ENCODE measurements around the gene SLC35F3.
"Not testable (repeated sequence)": the region's sequence is repeated elsewhere in the genome, so short reads cannot be mapped to it uniquely, and the experiment has no call there.

The SLC35F3 gene

DNA sequence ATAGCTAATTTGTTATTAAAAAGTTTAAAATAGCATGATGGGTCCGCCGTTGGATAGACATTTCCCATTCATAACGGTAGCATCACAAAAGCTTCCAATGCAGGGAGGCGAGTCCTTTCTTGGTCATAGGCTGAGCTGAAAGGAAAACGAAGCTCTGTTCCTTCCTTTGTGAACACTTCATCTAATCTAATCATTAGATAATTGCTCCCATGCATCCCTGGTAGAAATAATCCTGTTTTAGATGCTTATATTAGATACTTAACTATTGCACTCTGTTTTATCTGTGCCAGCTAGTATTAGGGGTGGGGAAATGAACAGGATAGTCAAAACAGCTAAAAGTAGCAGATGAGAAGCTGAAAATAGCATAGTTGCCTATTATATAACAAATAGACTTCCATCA, 215.0 kb downstream of the SLC35F3 start:
- no peaks in the 10 kb centered on the region for H3K9me3 ChIP-seq (ENCODE audit: insufficient read depth, low read length)
- H3K9me2 ChIP-seq (replicated peaks; ENCODE audit: insufficient read depth, low read length), result no peaks in the 10 kb centered on the region
- H3K4me2 ChIP-seq (ENCODE audit: low read depth, low read length, poor library complexity, severe bottlenecking), result no peak overlapping the region
- no peak overlapping the region for H3K9ac ChIP-seq (ENCODE audit: low read length)
- no peaks in the 10 kb centered on the region for H3K27me3 ChIP-seq (ENCODE audit: low read length)
- no peak overlapping the region for H3K27ac ChIP-seq (ENCODE audit: low read depth, low read length)
- H3K36me3 ChIP-seq (ENCODE audit: low read length), result no peaks in the 10 kb centered on the region
- no peak overlapping the region for H3K4me3 ChIP-seq (ENCODE audit: insufficient read depth, low read length, poor library complexity, severe bottlenecking)
- TF ChIP-seq EZH2phosphoT487 (conservative IDR thresholded peaks at IDR 0.05; ENCODE audit: low read length), result no peak
- TF ChIP-seq, protein P1, sequence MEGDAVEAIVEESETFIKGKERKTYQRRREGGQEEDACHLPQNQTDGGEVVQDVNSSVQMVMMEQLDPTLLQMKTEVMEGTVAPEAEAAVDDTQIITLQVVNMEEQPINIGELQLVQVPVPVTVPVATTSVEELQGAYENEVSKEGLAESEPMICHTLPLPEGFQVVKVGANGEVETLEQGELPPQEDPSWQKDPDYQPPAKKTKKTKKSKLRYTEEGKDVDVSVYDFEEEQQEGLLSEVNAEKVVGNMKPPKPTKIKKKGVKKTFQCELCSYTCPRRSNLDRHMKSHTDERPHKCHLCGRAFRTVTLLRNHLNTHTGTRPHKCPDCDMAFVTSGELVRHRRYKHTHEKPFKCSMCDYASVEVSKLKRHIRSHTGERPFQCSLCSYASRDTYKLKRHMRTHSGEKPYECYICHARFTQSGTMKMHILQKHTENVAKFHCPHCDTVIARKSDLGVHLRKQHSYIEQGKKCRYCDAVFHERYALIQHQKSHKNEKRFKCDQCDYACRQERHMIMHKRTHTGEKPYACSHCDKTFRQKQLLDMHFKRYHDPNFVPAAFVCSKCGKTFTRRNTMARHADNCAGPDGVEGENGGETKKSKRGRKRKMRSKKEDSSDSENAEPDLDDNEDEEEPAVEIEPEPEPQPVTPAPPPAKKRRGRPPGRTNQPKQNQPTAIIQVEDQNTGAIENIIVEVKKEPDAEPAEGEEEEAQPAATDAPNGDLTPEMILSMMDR (IDR thresholded peaks at IDR 0.05; ENCODE audit: insufficient read depth, low read length, poor library complexity, severe bottlenecking), result no peak
- H3F3A ChIP-seq (ENCODE audit: insufficient read depth), result no peaks in the 10 kb centered on the region
- no peaks in the 10 kb centered on the region for H4K20me1 ChIP-seq (ENCODE audit: low read depth, low read length)
- no peaks in the 10 kb centered on the region for H3K79me2 ChIP-seq (ENCODE audit: insufficient read depth, low read length)
- H2AFZ ChIP-seq (ENCODE audit: low read depth, low read length, severe bottlenecking), result no peak overlapping the region

DNA sequence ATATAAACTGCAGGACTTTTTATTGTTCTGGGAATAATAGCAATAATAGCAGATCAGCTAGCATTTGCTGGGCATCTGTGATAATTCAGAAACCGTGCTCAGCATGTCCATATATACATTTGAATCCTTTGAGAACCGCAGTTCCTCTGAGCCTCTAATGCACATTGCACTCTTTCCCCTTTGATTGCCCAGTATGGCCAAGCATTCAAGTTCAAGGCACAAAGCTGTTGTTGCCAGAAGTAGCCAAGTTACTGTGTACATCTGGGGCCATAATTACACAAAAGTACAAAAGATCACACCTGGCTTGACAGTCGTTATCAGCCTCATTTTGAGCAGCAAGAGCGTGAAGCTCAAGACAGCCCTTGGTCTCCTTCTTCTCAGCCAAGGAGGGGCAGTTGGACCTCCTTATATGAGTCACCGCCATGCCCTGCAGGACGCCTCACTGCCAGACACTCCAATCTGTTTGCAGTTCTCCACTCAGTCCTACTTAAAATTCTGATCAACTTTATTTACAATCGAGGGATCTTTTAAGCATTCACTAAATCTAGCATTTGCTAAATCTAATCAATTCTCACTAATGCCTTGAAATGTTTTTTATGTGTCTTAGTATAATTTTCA, 216.0 kb downstream of the SLC35F3 start:
- H3K27ac ChIP-seq (ENCODE audit: low read depth, low read length), result no peak overlapping the region
- no peak overlapping the region for H3K4me3 ChIP-seq (ENCODE audit: insufficient read depth, low read length, poor library complexity, severe bottlenecking)

DNA sequence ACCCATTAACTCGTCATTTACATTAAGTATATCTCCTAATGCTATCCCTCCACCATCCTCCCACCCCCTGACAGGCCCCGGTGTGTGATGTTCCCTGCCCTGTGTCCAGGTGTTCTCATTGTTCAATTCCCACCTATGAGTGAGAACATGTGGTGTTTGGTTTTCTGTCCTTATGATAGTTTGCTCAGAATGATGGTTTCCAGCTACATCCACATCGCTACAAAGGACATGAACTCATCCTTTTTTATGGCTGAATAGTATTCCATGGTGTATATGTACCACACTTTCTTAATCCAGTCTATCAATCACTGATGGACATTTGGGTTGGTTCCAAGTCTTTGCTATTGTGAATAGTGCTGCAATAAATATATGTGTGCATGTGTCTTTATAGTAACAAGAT, 217.2 kb downstream of the SLC35F3 start:
- H3K9ac ChIP-seq (ENCODE audit: low read length); H4K20me1 ChIP-seq (ENCODE audit: low read depth, low read length); H3K4me3 ChIP-seq (ENCODE audit: insufficient read depth, low read length, poor library complexity, severe bottlenecking); H2AFZ ChIP-seq (ENCODE audit: low read depth, low read length, severe bottlenecking); H3K9me2 ChIP-seq (replicated peaks; ENCODE audit: insufficient read depth, low read length); H3K27me3 ChIP-seq (ENCODE audit: low read length); H3K27ac ChIP-seq (ENCODE audit: low read depth, low read length); H3K9me3 ChIP-seq (ENCODE audit: insufficient read depth, low read length); H3K79me2 ChIP-seq (ENCODE audit: insufficient read depth, low read length); H3K4me2 ChIP-seq (ENCODE audit: low read depth, low read length, poor library complexity, severe bottlenecking); H3F3A ChIP-seq (ENCODE audit: insufficient read depth); H3K36me3 ChIP-seq (ENCODE audit: low read length): not testable (repeated sequence)

More for the DNA sequence above, 216.0 kb downstream of the SLC35F3 start:
- no peak for TF ChIP-seq EZH2phosphoT487 (conservative IDR thresholded peaks at IDR 0.05; ENCODE audit: low read length)
- TF ChIP-seq, protein P1 (IDR thresholded peaks at IDR 0.05; ENCODE audit: insufficient read depth, low read length, poor library complexity, severe bottlenecking), result no peak
- no peaks in the 10 kb centered on the region for H3K36me3 ChIP-seq (ENCODE audit: low read length)
- H3K27me3 ChIP-seq (ENCODE audit: low read length), result no peaks in the 10 kb centered on the region
- H3K9me3 ChIP-seq (ENCODE audit: insufficient read depth, low read length), result no peaks in the 10 kb centered on the region
- no peaks in the 10 kb centered on the region for H3F3A ChIP-seq (ENCODE audit: insufficient read depth)
- no peak overlapping the region for H3K4me2 ChIP-seq (ENCODE audit: low read depth, low read length, poor library complexity, severe bottlenecking)
- H3K9ac ChIP-seq (ENCODE audit: low read length), result no peak overlapping the region
- no peaks in the 10 kb centered on the region for H4K20me1 ChIP-seq (ENCODE audit: low read depth, low read length)
- no peaks in the 10 kb centered on the region for H3K9me2 ChIP-seq (replicated peaks; ENCODE audit: insufficient read depth, low read length)
- no peaks in the 10 kb centered on the region for H3K79me2 ChIP-seq (ENCODE audit: insufficient read depth, low read length)
- H2AFZ ChIP-seq (ENCODE audit: low read depth, low read length, severe bottlenecking), result no peak overlapping the region

DNA sequence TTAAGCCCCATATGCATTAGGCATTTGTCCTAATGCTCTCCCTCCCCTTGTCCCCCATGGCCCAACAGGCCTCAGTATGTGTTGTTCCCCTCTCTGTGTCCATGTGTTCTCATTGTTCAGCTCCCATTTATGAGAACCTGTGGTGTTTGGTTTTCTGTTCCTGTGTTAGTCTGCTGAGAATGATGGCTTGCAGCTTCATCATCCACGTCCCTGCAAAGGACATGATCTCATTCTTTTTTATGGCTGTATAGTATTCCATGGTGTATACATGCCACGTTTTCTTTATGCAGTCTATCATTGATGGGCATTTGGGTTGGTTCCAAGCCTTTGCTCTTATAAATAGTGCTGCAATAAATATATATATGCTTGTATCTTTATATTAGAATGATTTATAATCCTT, 218.1 kb downstream of the SLC35F3 start:
- not testable (repeated sequence) for H4K20me1 ChIP-seq (ENCODE audit: low read depth, low read length); H3K9me3 ChIP-seq (ENCODE audit: insufficient read depth, low read length); H3F3A ChIP-seq (ENCODE audit: insufficient read depth); H3K9ac ChIP-seq (ENCODE audit: low read length); H3K4me3 ChIP-seq (ENCODE audit: insufficient read depth, low read length, poor library complexity, severe bottlenecking); H3K4me2 ChIP-seq (ENCODE audit: low read depth, low read length, poor library complexity, severe bottlenecking); H3K27me3 ChIP-seq (ENCODE audit: low read length); H3K27ac ChIP-seq (ENCODE audit: low read depth, low read length); H2AFZ ChIP-seq (ENCODE audit: low read depth, low read length, severe bottlenecking); H3K79me2 ChIP-seq (ENCODE audit: insufficient read depth, low read length); H3K9me2 ChIP-seq (replicated peaks; ENCODE audit: insufficient read depth, low read length); H3K36me3 ChIP-seq (ENCODE audit: low read length)
